GM20431 (cell line): ENCODE results near the gene ADGRF3.
"Not testable (repeated sequence)": the region's sequence is repeated elsewhere in the genome, so short reads cannot be mapped to it uniquely, and the experiment has no call there.

Experiments
- in situ Hi-C: fragments of 300-500 bp; cut with MseI, MboI; formaldehyde crosslinking; loops from one replicate; pipeline ENCODE4 v1.15.0; 2020; ENCODE audit warnings: low sequenced_read_pairs; ENCODE audit not compliant: unreplicated experiment

The ADGRF3 gene

DNA sequence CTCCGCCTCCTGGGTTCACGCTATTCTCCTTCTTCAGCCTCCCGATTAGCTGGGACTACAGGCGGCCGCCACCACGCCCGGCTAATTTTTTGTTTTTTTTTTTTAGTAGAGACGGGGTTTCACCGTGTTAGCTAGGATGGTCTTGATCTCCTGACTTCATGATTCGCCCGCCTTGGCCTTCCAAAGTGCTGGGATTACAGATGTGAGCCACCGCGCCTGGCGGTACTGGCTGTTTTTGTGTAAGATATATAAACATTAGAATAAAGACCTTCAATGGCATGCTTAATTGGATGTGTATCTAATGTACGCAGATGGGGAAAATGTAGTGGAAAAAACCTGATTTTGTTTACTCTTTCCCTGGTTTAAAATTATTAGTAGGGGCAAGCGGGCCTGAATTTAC lies 7.9 kb upstream of the ADGRF3 start:
- in situ Hi-C loops = not testable (repeated sequence)

DNA sequence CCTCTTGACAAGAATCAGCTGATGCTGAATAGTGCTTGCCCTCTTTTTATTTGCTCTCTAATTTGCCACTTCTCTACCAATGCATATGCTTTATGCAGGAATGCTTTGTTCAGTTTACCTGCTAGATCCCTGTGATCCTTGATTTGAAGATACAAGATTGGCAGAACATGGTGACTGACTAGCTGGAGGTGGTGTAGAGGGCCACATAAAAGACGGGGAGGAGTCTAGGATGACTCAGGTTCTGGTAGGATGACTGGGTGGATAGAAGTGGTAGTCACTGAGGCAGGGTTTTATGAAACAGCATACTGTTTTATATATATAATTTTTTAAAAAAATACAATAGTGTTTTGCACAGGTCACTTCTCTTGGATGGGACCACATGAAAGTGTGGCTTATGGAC lies 6.3 kb upstream of the ADGRF3 start:
- in situ Hi-C loops = no loop called here

DNA sequence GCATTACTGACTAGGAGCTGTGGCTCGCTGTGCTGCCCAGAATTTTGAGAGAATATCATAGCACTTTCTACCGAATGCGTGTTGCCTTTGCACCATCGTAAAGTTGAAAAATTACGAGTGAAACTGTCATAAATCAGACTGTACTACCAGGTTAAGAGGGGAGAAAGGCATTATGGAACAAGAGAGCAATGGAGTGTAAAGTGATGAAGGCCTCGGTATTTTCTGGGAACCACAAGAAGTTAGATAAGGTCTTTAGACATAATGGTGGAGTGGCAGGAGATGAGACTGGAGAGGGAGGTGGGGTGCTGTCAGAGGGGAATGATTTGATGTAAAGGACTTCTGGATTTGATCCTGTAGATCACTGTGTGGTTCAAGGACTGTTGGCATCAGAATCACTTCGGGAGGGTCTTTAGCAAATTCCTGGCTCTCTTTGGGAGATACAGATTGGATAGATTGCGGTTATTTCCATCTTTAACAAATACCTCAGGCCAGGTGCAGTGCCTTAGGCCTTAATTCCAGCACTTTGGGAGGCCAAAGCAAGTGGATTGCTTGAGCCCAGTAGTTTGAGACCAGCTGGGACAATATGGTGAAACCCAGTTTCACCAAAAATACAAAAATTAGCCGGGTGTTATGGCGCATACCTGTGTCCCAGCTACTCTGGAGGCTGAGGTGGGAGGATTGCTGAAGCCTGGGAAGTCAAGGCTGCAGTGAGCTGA lies 4.9 kb upstream of the ADGRF3 start:
- in situ Hi-C loops = no loop called here

DNA sequence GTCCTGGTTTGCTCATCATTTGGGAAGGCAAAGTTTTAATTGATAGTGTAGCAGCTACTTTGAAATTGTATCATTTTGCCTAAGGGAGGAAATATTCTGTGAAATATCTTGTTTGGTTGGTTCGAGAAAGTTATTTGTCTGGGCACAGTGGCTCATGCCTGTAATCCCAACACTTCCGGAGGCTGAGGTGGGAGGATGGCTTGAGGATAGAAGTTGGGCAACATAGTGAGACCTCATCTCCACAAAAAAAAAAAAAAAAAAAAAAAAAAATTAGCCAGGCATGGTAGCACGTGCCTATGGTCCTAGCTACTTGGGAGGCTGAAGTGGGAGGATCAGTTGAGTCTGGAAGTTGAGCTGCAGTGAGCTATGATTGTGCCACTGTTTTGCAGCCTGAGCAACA lies 3.1 kb upstream of the ADGRF3 start:
- in situ Hi-C loops = no loop called here

DNA sequence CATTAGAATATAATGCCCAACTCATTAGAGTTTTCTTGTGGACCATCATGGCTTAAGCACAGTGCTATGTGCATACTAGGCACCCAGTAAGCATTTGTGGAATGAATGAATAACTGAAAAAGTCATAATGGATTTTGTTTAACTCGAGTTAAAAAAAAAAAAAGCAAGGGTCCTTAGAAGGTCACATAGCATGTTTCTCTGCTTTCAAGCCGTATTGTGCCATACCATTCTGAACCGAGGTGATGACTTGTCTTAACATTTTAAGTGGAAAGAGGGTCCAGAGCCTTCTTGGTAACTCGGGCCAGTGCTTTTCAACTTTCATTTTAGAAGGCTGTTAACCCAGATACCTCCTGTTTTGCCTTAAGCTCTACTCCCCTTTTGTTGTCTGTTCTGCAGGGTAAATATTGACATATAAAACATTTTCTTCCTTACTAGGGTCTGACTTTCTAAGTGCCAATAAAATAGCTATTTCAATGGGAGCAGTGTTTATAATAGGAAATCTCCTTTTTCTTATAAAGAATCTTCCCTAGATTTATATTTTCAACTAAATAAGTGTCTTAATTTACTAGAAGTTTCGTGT lies 787 bp upstream of the ADGRF3 start:
- in situ Hi-C loops = no loop called here

DNA sequence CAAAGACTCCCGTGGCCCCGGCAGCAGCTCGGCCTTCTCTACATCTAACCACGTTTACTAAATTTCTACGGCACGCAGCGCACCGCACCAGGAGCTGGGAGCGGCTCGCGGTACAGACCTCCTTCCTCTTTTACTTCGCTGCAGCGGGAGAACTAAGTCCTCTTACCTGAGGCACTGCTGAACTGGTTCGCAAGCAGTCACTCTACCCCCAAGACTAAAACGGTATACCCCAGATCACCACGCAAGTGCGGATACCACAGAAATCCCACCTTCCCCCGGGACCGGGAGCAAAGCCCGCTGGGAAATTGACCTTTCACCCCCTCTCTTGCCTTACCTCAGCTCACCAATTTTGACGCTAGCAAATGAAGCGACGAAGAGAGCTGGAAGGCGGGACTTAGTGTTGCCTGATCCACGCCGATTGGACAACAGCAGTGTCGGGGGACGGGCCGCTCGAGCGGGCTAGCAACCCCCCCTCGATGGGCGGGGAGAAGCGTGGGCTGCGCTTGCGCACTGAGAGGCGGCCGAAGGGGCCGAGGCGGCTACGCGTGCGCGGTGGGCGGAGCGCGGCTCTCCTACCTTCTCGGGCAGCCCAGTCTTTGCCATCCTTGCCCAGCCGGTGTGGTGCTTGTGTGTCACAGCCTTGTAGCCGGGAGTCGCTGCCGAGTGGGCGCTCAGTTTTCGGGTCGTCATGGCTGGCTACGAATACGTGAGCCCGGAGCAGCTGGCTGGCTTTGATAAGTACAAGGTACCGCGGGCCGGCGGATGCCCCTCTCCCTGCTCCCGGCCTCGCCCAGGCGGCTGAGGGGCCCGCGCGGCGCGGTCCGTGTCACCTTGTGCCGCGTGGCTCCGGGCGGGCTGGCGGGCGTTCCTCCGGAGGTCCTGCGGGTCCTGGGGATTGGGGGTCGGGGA lies 790 bp downstream of the ADGRF3 start, which contains the start of gene SELENOI:
Gene SELENOI (plus strand): TSS at position 599 of the 909 bp plus-strand sequence. CDS start 90 bp downstream, at position 689.
- in situ Hi-C loops = no loop called here

DNA sequence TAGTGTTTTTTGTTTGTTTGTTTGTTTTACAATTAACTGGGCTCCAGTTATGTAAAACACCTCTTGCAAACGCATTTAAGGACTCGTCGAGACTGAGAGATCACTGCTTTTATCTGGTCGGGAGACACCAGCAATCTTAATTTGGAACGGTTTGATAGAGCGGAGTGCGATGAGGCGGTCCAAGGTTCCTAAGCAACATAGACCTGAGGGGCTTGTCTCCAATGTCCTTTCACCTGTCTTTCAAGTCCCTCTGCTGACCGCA lies 1.4 kb downstream of the ADGRF3 start:
- in situ Hi-C loops = no loop called here

DNA sequence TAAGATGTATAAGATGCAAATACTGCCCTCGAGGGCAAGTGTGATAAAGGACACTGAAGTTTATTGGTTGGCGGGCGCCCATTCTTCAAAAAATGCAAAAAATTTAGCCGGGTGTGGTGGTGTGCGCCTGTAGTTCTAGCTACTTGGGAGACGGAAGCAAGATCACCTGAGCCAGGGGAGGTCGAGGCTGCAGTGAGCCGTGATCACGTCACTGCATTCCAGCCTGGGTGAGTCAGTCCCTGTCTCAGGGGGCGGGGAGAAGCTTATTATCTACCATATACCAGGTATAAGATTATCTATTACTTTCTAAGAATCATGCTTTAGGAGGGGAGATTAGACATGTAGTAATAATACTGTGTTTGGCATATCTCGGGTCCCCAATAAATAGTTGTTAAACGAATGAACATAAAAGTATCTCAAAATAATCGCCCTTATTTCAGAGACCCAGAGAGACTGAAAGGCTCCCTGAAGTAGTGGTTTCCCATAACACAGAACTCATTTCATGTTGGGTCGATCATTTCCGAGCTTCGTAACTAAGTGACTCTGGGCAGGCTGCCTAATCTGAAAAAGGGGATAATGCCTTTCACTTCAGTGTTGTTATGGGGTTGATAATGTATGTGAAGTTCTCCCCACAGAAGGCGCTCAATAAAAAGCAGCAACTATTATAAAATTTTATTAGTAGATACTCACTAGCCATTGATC lies 1.9 kb downstream of the ADGRF3 start:
- in situ Hi-C loops = no loop called here

DNA sequence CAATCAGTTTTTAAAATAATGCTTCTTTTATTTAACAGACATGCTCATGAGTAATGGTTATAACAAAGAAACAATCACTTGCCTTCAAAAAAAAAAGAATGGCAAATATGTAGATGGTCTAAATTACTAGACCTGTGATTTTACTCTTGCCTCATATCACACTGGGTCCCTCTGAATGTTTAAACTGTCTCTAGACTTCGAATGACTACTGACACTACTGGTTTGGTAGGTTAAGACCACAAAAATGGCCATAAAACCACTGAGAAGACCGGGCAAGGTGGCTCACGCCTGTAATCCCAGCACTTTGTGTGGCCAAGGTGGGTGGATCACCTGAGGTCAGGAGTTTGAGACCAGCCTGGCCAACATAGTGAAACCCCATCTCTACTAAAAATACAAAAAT lies 5.8 kb downstream of the ADGRF3 start:
- in situ Hi-C loops = no loop called here

DNA sequence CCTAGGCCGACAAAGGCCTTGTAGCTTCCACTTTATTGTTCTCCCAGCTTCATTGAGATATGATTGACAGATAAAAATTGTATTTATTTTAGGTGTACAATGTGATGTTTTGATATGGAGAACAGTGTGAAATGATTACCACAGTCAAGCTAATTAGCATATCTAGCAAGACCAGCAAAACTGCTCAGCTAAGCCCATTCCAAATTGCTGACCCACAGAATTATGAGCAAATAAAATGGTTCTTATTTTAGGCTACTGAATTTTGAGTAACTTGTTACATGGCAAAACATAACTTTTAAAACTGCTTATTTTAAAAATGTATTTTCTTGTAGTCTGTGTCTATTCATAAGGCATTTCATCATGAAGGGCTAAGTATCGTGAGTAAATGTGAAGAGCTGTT lies 9.3 kb downstream of the ADGRF3 start:
- in situ Hi-C loops = no loop called here

DNA sequence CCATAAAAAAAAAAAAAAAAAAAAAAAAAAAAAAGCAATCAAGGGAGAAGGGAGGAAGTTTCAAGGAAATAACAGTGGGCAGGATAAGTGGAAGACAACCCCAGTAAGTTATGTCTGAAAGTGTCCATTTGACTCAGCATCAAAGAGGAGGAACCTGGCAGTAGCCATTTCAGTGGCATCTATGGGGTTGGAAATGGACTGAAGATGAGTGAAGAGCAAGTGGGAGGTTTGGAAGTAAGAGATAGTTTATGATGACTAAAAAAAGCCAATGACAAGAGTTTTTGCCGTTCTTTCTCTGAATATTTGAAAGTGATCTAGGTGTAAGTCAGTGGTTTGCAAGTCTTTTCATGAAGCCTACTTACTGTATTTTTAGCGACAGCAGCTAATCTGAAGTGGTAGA lies 9.9 kb downstream of the ADGRF3 start:
- in situ Hi-C loops = no loop called here

DNA sequence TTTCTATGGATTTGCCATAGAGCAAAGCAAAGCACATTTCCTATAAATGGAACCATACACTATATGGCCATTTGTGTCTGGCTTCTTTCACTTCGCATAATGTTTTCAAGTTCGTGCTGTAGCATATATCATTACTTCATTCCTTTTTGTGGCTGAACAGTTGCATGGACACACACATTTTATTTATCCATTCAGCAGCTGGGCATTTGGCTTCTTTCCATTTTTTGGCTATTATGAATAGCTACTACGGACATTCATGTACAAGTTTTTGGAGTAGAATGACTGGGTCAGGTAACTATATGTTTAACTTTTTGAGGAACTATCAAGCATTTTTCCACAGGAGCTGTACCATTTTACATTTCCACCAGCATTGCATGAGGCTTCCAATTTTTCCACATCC lies 11.4 kb downstream of the ADGRF3 start:
- in situ Hi-C loops = no loop called here

DNA sequence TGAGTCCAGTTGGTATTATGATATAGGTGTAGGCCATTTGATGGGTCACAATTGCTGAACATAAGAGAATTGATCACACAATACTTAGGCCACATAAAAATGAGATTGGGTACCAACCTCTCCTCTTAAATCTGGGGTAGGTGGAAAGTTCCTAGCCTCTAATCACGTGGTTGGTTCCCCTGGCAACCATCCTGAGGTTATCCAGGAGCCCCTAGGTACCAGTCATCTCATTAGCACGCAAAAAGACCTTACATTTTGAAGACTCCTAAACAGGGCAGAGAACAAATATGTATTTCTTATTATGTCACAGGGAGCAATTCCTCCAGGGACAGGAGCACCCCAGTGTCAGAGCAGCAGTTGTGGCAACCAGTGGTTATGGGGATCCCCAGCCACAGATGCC lies 13.3 kb downstream of the ADGRF3 start:
- in situ Hi-C loops = no loop called here

DNA sequence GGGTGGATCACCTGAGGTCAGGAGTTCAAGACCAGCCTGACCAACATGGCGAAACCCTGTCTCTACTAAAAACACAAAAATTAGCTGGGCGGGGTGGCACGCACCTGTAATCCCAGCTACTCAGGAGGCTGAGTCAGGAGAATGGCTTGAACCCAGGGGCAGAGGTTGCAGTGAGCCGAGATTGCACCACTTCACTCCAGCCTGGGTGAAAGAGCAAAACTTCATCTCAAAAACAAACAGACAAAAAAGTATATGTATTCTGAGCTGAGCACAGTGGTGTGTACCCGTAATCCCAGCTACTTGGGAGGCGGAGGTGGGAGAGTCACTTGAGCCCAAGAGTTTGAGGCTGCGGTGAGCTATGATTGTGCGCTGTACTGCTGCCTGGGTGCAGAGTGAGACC lies 15.3 kb downstream of the ADGRF3 start:
- in situ Hi-C loops = not testable (repeated sequence)

DNA sequence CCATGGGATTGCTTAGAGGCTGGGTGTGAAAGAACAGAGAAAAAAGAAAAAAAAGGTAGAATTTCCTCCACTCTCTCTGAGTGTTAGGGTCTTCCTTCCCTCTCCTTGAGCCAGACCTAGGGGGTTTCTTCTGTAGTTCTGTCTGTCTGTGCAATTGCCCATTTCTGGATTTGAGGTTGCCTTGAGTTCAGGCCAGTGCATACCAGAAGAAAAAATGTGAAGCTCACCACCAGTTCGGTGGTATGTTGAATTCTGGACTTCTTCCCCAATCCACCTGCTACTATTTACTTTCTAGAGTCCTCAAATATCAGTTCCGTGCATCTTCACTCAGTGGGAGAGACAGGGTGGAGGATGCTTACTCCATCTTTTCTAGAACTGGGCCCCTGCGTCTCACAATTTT lies 16.0 kb downstream of the ADGRF3 start:
- in situ Hi-C loops = no loop called here

DNA sequence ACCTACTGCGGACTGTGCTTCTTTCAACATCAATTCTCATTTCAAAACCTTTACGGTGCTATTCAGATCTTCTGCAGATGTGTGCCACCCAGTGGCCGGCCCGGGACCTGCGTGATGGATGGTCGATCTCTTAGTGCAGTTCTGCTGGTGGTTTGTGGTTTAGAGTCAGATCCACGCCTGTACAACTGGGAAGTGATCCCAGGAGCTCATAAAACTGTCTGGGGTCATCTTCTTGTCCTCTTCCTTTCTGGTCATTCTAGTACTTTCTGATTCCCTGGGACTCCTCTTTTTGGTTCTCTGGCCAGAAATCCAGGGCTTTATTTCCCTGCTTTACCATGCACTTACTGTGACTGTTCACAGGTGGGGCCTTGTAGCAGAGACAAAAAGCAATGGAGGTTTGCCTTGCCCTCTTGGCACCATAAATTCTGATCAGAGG lies 16.5 kb downstream of the ADGRF3 start:
- in situ Hi-C loops = no loop called here

DNA sequence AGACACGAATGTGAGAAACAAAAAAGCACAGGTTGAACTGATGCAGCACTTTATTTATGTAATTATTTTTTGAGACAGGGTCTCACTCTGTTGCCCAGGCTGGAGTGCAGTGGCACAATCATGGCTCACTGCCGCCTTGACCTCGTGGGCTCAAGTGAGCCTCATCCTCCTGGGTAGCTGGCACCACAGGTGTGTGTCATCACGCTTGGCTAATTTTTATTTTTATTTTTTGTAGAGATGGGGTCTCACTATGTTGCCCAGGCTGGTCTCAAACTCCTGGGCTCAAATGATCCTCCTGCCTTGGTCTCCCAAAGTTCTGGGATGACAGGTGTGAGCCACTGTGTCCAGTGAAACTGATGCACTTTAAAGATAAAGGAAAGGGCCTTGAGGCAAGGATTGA lies 17.5 kb downstream of the ADGRF3 start:
- in situ Hi-C loops = not testable (repeated sequence)

DNA sequence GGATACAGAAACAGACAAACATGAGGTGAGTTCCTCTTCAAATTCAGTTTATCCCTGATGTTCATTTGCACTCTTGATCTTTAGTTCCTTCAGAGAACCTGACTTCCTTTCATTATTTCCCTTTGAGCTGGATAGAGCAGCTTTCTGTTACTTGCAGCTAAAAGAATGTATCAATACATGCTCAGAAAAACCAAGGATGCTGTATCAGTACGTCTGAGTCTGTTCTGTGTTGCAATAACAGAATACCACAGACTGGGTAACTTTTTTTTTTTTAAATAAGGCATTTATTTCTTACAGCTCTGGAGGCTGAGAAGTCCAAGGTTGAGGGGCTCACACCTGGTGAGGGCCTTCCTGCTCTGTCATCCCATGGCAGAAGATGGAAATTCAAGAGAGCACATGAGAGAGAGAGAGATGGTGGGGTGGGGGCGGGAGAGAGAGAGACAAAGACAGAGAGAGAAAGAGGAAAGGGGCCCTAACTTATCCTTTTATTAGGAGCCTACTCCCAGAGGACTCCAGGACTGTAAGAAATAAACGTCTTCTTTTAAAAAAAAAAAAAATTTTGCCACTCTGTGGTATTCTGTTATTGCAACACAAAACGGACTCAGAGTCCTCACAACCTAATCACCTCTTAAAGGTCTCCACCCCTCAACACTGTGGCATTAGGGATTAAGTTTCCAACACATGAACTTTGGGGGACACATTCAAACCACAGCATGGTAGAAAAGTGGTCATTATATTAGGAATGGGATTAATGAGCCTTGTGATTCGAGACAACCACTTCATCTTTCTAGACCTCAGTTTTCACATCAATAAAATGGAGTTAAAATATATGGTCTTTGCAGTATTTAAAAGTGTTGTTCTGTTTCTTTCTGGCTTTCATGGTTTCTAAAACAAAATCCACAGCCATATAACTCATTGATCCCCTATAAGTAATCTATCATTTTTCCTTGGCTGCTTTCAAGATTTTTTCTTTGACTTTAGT lies 19.0 kb downstream of the ADGRF3 start:
- in situ Hi-C loops = no loop called here

DNA sequence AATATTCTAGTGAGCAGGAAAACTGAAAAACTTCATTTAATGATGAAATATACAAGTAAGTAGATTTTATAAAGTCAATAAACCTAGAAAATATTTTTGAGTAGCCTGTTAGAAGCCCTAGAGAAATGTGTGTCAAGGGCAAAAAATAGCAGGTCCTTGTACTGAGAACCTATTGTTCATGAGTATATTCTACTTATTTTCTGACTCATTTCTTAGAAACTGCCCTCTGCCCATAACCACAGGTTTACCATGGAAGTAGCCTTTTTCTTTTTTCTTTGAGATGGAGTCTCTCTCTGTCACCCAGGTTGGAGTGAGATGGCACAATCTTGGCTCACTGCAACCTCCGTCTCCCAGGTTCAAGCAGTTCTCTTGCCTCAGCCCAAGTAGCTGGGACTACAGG lies 20.1 kb downstream of the ADGRF3 start:
- in situ Hi-C loops = no loop called here

DNA sequence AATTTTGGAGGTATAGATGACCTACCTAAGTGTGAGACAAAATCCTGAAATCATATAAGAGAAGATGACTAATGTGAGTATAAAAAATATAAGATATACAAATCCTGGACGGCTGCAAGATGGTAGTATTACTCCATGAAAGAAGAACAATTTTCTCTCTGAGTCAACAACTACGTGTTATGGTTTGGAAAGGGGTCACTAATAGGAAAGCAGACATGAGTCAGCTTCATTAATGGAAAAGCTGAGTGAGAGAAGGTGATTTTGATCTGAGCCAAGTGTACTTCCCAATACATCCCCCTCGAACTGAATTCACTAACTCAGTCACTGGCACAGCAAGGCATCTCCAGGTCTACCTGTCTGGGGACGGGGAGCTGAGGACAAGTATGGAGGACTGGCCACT lies 20.7 kb downstream of the ADGRF3 start:
- in situ Hi-C loops = no loop called here
